ENCODE data around the gene RHOH.

RHOH gene

GRCh38 chr4:40275065-40275730 is 78.4 kb downstream of the RHOH start:
- POLR2A ChIA-PET = interaction anchor here (0.6 kb wide), 1 partner anchor 18 kb away, joined by 5 read pairs; no protein-coding TSS in a partner anchor
- H3K4me1 ChIP-seq (ENCODE audit: control insufficient read depth, insufficient read depth, low read length) = no peaks in the 10 kb centered on the region
- H3K9me3 ChIP-seq (ENCODE audit: control insufficient read depth, insufficient read depth, low read depth, low read length) = no peaks in the 10 kb centered on the region
- H3K4me3 ChIP-seq (ENCODE audit: low read depth, low read length) = no peak overlapping the region
- TF ChIP-seq ZNF324 (tag by site-specific recombination; IDR thresholded peaks at IDR 0.05) (no peak), ZNF701 (tag by site-specific recombination; IDR thresholded peaks at IDR 0.05) (no peak), ZNF529 (tag by site-specific recombination; IDR thresholded peaks at IDR 0.05; ENCODE audit: insufficient replicate concordance) (no peak), ZNF571 (tag by site-specific recombination; IDR thresholded peaks at IDR 0.05) (no peak)
- H3K27ac ChIP-seq (ENCODE audit: extremely low read depth, low read depth, low read length) = no peak overlapping the region
- H3K36me3 ChIP-seq (ENCODE audit: control insufficient read depth in 2 of 2, insufficient read depth in 1 of 2, low read length in 2 of 2) = no peaks in the 10 kb centered on the region
- CTCF ChIA-PET = interaction anchor here (0.6 kb wide), 1 partner anchor 49 kb away, joined by 4 read pairs; no protein-coding TSS in a partner anchor

DNA sequence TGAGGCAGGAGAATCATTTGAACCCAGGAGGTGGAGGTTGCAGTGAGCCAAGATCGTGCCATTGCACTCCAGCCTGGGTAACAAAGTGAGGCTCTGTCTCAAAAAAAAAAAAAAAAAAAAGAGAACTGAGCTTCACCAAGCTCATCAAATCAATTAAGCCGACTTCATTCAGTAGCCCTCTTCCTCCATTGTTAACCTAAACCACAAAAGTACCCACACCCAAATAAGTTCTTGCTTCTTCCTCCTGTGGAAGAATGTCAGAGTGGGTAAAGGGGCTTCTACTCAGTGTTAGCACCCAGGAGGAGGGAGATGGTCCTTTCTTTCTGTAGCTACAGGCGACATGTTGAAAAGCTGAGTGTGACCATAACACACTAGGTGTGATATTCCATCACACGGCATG is 79.7 kb downstream of the RHOH start:
- CTCF ChIA-PET = no interaction called here
- TF ChIP-seq ZNF37A (tag by site-specific recombination; IDR thresholded peaks at IDR 0.05) (no peak), ZNF174 (tag by site-specific recombination; IDR thresholded peaks at IDR 0.05) (no peak), REPIN1 (tag by site-specific recombination; IDR thresholded peaks at IDR 0.05; ENCODE audit: low read depth) (no peak), KLF10 (tag by site-specific recombination; IDR thresholded peaks at IDR 0.05) (no peak), ZNF626 (tag by site-specific recombination; IDR thresholded peaks at IDR 0.05) (no peak), ZNF555 (tag by site-specific recombination; conservative IDR thresholded peaks at IDR 0.05) (no peak), ZNF600 (tag by site-specific recombination; IDR thresholded peaks at IDR 0.05) (no peak), ATF2 (tag by site-specific recombination; IDR thresholded peaks at IDR 0.05; ENCODE audit: low read depth) (no peak), ZNF529 (tag by site-specific recombination; IDR thresholded peaks at IDR 0.05; ENCODE audit: insufficient replicate concordance) (no peak), ZNF510 (tag by site-specific recombination; IDR thresholded peaks at IDR 0.05; ENCODE audit: insufficient replicate concordance) (no peak), GLI2 (tag by site-specific recombination; IDR thresholded peaks at IDR 0.05; ENCODE audit: borderline replicate concordance, low read depth) (no peak), WT1 (tag by site-specific recombination; IDR thresholded peaks at IDR 0.05) (no peak), ZNF791 (tag by site-specific recombination; IDR thresholded peaks at IDR 0.05) (no peak), KLF1 (tag by site-specific recombination; IDR thresholded peaks at IDR 0.05) (no peak)
- TF ChIP-seq, protein P1, sequence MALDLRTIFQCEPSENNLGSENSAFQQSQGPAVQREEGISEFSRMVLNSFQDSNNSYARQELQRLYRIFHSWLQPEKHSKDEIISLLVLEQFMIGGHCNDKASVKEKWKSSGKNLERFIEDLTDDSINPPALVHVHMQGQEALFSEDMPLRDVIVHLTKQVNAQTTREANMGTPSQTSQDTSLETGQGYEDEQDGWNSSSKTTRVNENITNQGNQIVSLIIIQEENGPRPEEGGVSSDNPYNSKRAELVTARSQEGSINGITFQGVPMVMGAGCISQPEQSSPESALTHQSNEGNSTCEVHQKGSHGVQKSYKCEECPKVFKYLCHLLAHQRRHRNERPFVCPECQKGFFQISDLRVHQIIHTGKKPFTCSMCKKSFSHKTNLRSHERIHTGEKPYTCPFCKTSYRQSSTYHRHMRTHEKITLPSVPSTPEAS (tag by site-specific recombination; IDR thresholded peaks at IDR 0.05) = no peak
- TF ChIP-seq, protein P2, sequence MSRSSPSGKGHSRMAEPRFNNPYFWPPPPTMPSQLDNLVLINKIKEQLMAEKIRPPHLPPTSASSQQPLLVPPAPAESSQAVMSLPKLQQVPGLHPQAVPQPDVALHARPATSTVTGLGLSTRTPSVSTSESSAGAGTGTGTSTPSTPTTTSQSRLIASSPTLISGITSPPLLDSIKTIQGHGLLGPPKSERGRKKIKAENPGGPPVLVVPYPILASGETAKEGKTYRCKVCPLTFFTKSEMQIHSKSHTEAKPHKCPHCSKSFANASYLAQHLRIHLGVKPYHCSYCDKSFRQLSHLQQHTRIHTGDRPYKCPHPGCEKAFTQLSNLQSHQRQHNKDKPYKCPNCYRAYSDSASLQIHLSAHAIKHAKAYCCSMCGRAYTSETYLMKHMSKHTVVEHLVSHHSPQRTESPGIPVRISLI (tag by site-specific recombination; IDR thresholded peaks at IDR 0.05) = no peak
- Histone ChIP-seq H3K9me3 (ENCODE audit: control insufficient read depth, insufficient read depth, low read depth, low read length) (no peaks in the 10 kb centered on the region), H3K27ac (ENCODE audit: extremely low read depth, low read depth, low read length) (no peak overlapping the region), H3K36me3 (ENCODE audit: control insufficient read depth in 2 of 2, insufficient read depth in 1 of 2, low read length in 2 of 2) (no peaks in the 10 kb centered on the region), H3K4me1 (ENCODE audit: control insufficient read depth, insufficient read depth, low read length) (no peaks in the 10 kb centered on the region), H3K4me3 (ENCODE audit: low read depth, low read length) (no peak overlapping the region)
- POLR2A ChIA-PET = interaction anchor here (0.6 kb wide), 1 partner anchor 786 kb away, joined by 4 read pairs; no protein-coding TSS in a partner anchor
